GM18951 (cell line): ENCODE measurements around the gene PGGHG.
"Not testable (repeated sequence)": the region's sequence is repeated elsewhere in the genome, so short reads cannot be mapped to it uniquely, and the experiment has no call there.

Source experiments
- POLR2A ChIP-seq: IDR thresholded peaks from 4 replicates; pipeline ENCODE4 v1.6.1; 2011; ENCODE audit warnings: mild to moderate bottlenecking; ENCODE audit not compliant: insufficient read length, insufficient read depth; ENCODE audit errors: extremely low read depth
- in situ Hi-C: fragments of 300-500 bp; cut with MboI; formaldehyde crosslinking; loops from one replicate; pipeline ENCODE4 v1.12.0; 2022; ENCODE audit warnings: low sequenced_read_pairs, mixed read lengths, inconsistent platforms; ENCODE audit not compliant: unreplicated experiment

The PGGHG gene

DNA sequence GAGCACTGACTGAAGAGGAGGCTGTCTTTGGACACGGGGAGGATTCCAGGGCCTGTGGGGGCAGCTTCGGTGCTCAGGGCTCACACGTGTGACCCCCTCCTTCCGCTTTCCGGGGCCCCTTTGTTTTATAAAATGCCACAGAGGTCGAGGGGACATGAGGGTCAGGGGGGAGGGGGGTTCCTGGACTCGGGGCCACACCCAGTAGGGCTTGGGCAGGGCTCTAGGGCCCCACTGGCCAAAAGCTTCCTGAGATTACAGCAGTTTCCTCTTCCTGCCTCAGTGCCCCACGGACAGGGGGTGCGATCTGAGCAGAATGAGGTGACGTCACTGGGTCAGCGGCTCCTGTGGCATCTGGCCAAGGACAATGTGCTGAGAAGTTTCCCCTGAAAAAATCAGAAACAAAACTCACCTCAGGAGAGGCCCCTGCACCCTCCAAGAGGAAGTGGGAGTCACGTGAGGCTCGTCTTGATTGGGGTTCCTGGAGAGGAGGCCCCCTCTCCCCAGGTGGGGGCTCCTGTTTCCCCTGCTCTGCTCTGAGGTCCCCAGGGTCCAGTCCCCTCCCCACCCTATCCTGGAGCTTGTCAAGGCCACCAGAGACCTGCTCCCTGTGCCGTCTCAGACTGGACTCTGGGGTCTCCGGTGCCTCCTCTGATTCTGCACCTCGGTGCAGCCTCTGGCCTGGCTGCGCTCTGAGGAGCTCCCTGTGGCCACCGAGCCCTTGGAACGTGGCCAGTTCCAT is 38.1 kb downstream of the PGGHG start:
- in situ Hi-C loops = no loop called here

GRCh38 chr11:327581-327923 is 38.6 kb downstream of the PGGHG start:
- TF ChIP-seq POLR2A = no peak
- in situ Hi-C loops = no loop called here

More for the DNA sequence above, 38.1 kb downstream of the PGGHG start:
- peak; percentile 51 for TF ChIP-seq POLR2A

DNA sequence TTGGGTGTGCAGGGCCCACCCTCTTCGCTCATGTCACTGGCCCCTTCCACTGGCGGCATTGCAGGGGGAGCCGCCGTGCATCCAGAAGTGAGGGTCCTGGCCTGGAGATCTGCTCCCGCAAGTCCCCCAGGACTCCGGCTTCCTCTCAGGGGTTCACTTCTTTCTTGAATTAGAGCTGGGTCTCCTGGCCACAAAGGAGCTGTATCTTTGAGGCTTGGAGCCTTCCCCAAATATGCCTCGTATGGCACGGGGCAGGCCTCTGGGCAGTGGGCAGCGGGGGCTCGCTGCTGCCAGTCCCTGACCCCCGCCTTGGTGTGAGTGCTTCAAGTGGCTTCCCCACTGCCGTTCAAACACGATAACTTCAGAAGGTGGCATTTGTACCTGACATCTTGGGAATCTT is 39.1 kb downstream of the PGGHG start:
- in situ Hi-C loops = no loop called here

DNA sequence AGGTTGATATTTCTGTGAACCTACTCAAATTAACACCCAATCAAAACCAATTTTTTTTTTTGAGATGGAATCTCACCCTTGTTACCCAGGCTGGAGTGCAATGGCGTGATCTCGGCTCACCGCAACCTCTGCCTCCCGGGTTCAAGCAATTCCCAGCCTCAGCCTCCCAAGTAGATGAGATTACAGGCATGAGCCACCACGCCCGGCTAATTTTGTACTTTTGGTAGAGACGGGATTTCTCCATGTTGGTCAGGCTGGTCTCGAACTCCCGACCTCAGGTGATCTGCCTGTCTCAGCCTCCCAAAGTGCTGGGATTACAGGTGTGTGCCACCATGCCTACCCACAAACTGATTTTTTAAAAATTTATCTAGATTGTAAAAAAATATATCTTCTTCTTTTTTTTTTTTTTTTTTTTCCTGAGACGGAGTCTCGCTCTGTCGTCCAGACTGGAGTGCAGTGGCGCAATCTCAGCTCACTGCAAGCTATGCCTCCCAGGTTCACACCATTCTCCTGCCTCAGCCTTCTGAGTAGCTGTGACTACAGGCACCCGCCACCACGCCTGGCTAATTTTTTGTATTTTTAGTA is 39.7 kb downstream of the PGGHG start:
- in situ Hi-C loops = not testable (repeated sequence)

More for the DNA sequence above, 39.1 kb downstream of the PGGHG start:
- TF ChIP-seq POLR2A = no peak

DNA sequence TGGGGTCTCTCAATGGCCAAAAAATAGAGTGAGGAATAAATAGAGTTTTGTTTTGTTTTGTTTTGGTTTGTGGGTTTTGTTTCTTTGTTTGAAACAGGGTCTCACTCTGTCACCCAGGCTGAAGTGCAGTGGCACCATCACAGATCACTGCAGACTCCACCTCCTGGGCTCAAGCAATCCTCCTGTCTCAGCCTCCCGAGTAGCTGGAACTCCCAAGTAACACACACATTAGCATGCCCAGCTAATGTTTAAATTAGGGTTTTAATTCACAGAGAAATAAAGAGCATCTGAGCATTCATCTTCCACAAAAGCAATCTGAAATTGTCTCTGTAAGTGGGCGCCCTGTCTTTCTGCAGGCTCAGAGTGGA is 40.9 kb downstream of the PGGHG start:
- no peak for TF ChIP-seq POLR2A
- in situ Hi-C loops = no loop called here

DNA sequence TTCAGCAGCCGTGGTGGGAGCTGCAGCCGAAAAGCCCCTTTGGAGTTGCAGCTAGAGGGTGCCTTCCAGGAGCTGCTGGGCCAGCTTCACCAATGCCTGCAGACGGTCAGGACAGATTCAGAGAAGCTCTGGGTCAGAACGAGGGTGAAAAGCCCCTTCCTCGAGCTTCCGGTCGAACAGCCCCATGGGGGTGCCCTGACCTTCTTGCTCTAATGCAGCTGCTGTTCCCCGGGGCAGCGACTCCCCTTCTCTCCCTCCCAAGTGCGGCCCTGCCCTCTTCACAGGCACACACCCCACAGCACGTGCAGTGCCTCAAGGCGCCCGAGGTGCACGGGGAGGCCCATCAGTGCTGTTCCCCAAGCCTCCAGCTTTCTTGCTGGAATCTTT is 41.4 kb downstream of the PGGHG start:
- no peak for TF ChIP-seq POLR2A
- in situ Hi-C loops = no loop called here

DNA sequence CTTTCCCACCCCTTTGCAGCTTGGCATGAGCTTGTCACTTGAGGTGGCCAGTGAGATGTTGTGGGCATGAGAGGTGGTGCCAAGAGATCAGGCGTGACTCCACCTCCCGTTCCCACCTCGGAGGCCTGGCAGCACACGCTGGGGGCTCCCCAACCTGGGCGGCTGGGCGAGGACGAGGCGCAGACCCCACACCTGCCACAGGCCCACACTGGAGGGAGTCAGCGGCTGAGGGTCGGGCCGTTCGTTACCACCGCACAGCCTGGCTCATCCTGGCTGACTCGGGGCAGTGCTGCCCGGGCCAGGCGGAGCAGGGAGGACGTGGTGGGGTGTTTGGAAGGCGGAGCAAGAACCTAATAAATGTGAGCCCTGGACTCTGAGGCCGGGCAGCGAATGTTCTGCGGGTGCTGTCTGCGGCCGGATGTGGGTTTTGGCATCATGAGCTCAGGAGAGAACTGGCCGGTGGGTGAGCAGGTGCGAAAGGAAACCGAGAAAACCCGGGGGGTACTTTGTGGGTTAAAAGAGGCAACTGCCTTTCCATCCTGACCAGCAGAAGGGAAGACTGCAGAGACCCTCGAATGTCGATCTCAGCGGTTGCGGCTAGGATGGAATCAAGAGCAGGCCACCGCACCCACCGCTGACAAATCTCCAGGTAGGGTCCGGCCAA is 41.9 kb downstream of the PGGHG start:
- no peak for TF ChIP-seq POLR2A
- in situ Hi-C loops = no loop called here

- no peak for TF ChIP-seq POLR2A
- in situ Hi-C loops = no loop called here
Observed at GRCh38 chr11:331358-332060, 42.6 kb downstream of the PGGHG start.

DNA sequence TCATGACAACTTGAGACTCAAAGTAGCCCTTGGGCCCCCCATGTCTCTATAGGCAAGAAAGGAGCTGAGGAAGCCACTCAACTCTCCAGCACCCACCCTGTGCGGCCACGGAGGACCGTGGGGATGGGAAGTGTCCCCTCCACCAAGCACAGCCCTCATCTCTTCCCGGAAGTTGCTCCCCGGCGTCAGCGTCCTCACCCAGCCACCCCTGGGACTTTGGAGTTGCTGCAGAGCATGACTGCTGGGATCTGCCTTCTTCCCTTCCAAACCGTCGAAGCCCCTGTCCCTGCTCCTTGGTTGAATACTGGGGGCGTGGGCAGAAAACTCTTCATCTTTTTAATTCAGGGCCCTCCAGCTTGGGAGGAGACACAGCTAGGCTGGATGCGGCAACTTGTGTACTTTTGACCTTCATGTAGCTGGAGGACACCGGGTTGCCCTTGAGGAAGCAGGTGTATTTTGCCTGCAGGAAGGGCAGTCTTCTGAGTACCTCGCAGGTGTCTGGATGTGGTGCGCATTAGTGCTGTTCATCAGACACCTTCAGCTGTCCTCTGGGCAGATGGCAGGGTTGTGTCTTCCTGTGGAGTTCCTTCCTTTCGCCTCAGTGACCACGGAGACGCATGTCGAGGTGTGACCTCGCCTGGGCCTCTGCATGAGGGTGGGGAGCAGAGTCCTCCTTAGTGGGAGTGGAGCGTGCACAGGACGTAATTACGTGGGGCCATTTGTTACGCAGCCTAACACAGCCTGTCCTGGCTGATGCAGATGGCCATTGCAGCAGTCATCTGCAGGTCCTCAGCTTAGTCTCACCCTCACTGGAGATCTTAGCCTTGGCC is 43.9 kb downstream of the PGGHG start:
- no peak for TF ChIP-seq POLR2A
- in situ Hi-C loops = no loop called here

DNA sequence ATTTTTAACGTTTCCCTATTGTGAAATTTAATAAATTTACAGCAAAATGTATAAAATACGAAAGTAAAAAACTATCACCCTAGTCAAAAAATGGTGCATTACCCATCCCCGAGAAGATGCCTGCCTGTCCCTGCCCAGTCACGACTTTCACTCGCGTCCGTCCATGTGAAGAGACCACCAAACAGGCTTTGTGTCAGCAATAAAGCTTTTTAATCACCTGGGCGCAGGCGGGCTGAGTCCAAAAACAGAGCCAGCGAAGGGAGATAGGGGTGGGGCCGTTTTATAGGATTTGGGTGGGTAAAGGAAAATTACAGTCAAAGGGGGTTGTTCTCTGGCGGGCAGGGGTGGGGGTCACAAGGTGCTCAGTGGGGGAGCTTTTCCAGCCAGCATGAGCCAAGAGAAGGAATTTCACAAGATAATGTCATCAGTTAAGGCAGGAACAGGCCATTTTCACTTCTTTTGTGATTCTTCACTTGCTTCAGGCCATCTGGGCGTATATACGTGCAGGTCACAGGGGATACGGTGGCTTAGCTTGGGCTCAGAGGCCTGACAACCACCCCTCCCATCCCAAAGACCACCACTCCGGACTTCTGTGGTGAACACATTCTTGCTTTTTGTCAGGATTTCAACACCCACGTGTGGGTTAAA is 44.8 kb downstream of the PGGHG start:
- in situ Hi-C loops = not testable (repeated sequence)

DNA sequence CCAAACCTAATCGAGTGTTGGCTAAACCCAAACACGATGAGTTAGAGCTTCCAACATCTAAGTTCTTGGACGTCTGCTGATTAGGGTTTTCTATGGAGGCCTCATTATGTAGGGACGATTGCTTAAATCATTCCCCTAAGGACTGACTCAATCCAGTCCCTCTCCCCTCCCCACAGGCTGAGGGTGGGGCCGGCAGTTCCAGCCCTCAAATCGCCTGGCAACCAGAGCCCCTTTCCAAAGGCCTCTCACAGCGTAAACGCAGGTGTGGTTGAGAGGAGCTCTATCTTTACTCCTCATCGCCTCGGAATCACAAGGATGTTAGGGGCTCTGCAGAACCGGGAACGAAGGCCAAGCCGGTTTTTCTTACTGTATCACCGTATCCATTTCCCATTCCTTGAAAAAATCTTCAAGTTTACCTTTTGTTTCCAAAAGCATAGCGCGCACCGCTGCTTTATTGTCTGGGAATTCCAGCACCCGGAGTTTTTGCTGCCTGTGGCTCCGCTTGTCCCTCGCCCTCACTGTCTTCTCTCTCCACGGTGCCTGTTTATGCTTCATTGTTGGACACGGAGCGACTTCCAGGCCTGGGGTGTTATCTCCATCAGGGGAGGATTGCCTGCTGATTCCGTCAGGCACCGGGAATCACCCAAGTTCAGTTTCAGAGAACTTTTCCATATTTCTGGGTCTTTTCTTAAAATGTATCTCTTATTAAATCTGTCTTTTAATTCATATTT is 45.5 kb downstream of the PGGHG start:
- no peak for TF ChIP-seq POLR2A
- in situ Hi-C loops = no loop called here
